HCT116 (cell line): Measurements from ENCODE around the gene RAPGEF3. TPM values are rescaled to one million over a fixed set of nuclear protein-coding genes. Genes with fewer than 3 reads are reported as not detected.

Experiments used
- ATAC-seq: fragments of 200-7000 bp; cut with Tn5 transposase; 2 replicates; pipeline ENCODE4 v1.9.1; 2020; ENCODE audit warnings: mild to moderate bottlenecking, moderate library complexity
- BruUV-seq: library from RNA; stranded (reverse); fragments of 400-500 nt; replicated peaks from 2 replicates; lab custom pipeline; 2021; lab: Mats Ljungman, UMichigan
- CTCF ChIA-PET: fragments of 300-600 bp; sonication (Branson Sonifier 250); formaldehyde crosslinking; loops from one replicate; lab custom pipeline; 2021; ENCODE audit warnings: antibody characterized with exemption; lab: Charles Lee
- POLR2A ChIA-PET: fragments of 300-600, 350-600 bp; sonication (Branson Sonifier 250); formaldehyde crosslinking; loops from one replicate; lab custom pipeline; 2021; ENCODE audit warnings: antibody characterized with exemption; lab: Charles Lee
- RAD21 ChIA-PET, 2 experiments: fragments of 300-600 bp; sonication (Branson Sonifier 250); formaldehyde crosslinking; loops; one replicate each; lab custom pipeline; 2023; ENCODE audit warnings: low total read pairs in 2 of 2; ENCODE audit not compliant: uncharacterized antibody in 2 of 2, unreplicated experiment in 2 of 2, low non-redundant PET in 1 of 2; lab: Charles Lee
- DNase-seq: peaks from one replicate; pipeline ENCODE4 v3.0.0-alpha.2; 2010; ENCODE audit warnings: low read depth, low spot score
- H2AFZ ChIP-seq: fragments of 200-600 bp; shearing (Covaris generic), sonication (generic); 2 replicates; pipeline ENCODE4 v1.6.1; 2017; ENCODE audit warnings: low read depth, mixed run types, mixed read lengths, antibody characterized with exemption, low read length; ENCODE audit not compliant: poor library complexity, severe bottlenecking
- H3K27ac ChIP-seq: 2 replicates; pipeline ENCODE4 v1.5.1; 2012; ENCODE audit warnings: low read depth, low read length
- H3K27me3 ChIP-seq: fragments of 200-600 bp; sonication (generic); 2 replicates; pipeline ENCODE4 v1.6.1; 2016; ENCODE audit warnings: mixed run types, low read length, mixed read lengths; ENCODE audit not compliant: insufficient read depth
- H3K36me3 ChIP-seq, 2 experiments: fragments of 200-500 bp in 1 of 2; fragments of 200-600 bp in 1 of 2; sonication (Bioruptor generic) in 1 of 2; sonication (generic) in 1 of 2; 2 replicates each; pipeline versions ENCODE4 v1.5.1 to v1.6.1; 2014 to 2016; ENCODE audit warnings: low read length in 2 of 2, inconsistent platforms in 1 of 2, mixed read lengths in 1 of 2, mixed run types in 1 of 2; ENCODE audit not compliant: insufficient read depth in 2 of 2, control insufficient read depth in 1 of 2
- H3K4me1 ChIP-seq, 2 experiments: fragments of 200-600 bp in 1 of 2; sonication (generic) in 1 of 2; 2 replicates each; pipeline versions ENCODE4 v1.5.1 to v1.6.1; 2012 to 2017; ENCODE audit warnings: low read length in 2 of 2, inconsistent platforms in 1 of 2, mild to moderate bottlenecking in 1 of 2, mixed read lengths in 1 of 2, mixed run types in 1 of 2, moderate library complexity in 1 of 2; ENCODE audit not compliant: insufficient read depth in 2 of 2, control insufficient read depth in 1 of 2
- H3K4me2 ChIP-seq: fragments of 200-600 bp; sonication (generic); 2 replicates; pipeline ENCODE4 v1.6.1; 2017; ENCODE audit warnings: mixed run types, low read length, mixed read lengths
- H3K4me3 ChIP-seq, 2 experiments: fragments of 200-600 bp in 1 of 2; sonication (generic) in 1 of 2; replicated peaks in 1 of 2; 2 replicates each; pipeline ENCODE4 v1.5.1; 2011 to 2016; ENCODE audit warnings: low read length in 2 of 2, control low read depth in 1 of 2, low read depth in 1 of 2, mild to moderate bottlenecking in 1 of 2, mixed read lengths in 1 of 2, mixed run types in 1 of 2
- H3K79me2 ChIP-seq: fragments of 200-600 bp; sonication (generic); 2 replicates; pipeline ENCODE4 v1.6.1; 2017; ENCODE audit warnings: mild to moderate bottlenecking, mixed run types, low read length, moderate library complexity, mixed read lengths; ENCODE audit not compliant: insufficient read depth
- H3K9ac ChIP-seq: fragments of 200-600 bp; sonication (generic); 2 replicates; pipeline ENCODE4 v1.6.1; 2016; ENCODE audit warnings: low read length, mixed read lengths
- H3K9me2 ChIP-seq: fragments of 200-600 bp; sonication (generic), shearing (Covaris generic); 2 replicates; pipeline ENCODE4 v1.6.1; 2017; ENCODE audit warnings: mixed run types, mild to moderate bottlenecking, moderate library complexity; ENCODE audit not compliant: insufficient read depth
- H3K9me3 ChIP-seq, 2 experiments: fragments of 200-500 bp in 1 of 2; fragments of 200-600 bp in 1 of 2; sonication (Bioruptor generic) in 1 of 2; sonication (generic) in 1 of 2; 2 replicates each; pipeline ENCODE4 v1.6.1; 2014 to 2017; ENCODE audit warnings: low read length in 2 of 2, mixed read lengths in 2 of 2, inconsistent platforms in 1 of 2, low read depth in 1 of 2, mild to moderate bottlenecking in 1 of 2, mixed run types in 1 of 2, moderate library complexity in 1 of 2; ENCODE audit not compliant: control insufficient read depth in 1 of 2, insufficient read depth in 1 of 2
- H4K20me1 ChIP-seq: fragments of 200-600 bp; sonication (generic), shearing (Covaris generic); 2 replicates; pipeline ENCODE4 v1.6.1; 2017; ENCODE audit warnings: mixed run types, mild to moderate bottlenecking, moderate library complexity; ENCODE audit not compliant: insufficient read depth
- ATF3 ChIP-seq: IDR thresholded peaks from 2 replicates; pipeline ENCODE4 v1.6.1; 2012
- CEBPB ChIP-seq: IDR thresholded peaks from 2 replicates; pipeline ENCODE4 v1.6.1; 2012; ENCODE audit warnings: low read depth
- CTCF ChIP-seq, 3 experiments: fragments of 200-600 bp in 1 of 3; sonication (generic) in 1 of 3; IDR thresholded peaks in 2 of 3; conservative IDR thresholded peaks in 1 of 3; 2 replicates each; pipeline ENCODE4 v1.5.1; 2012 to 2017; ENCODE audit warnings: low read depth in 2 of 3, low read length in 2 of 3, antibody characterized with exemption in 1 of 3, borderline replicate concordance in 1 of 3, control low read depth in 1 of 3, mild to moderate bottlenecking in 1 of 3, mixed read lengths in 1 of 3, mixed run types in 1 of 3, moderate library complexity in 1 of 3; ENCODE audit not compliant: insufficient read depth in 1 of 3
- EGR1 ChIP-seq: IDR thresholded peaks from 2 replicates; pipeline ENCODE4 v1.6.1; 2012; ENCODE audit warnings: low read depth
- ELF1 ChIP-seq: IDR thresholded peaks from 2 replicates; pipeline ENCODE4 v1.6.1; 2012; ENCODE audit warnings: low read depth, borderline replicate concordance
- FOSL1 ChIP-seq: IDR thresholded peaks from 2 replicates; pipeline ENCODE4 v1.6.1; 2012; ENCODE audit warnings: low read depth
- POLR2AphosphoS5 ChIP-seq: IDR thresholded peaks from 2 replicates; pipeline ENCODE4 v1.6.1; 2011; ENCODE audit warnings: mild to moderate bottlenecking, low read depth, low read length, moderate library complexity
- RAD21 ChIP-seq: IDR thresholded peaks from 2 replicates; pipeline ENCODE4 v1.6.1; 2012; ENCODE audit warnings: low read depth, mild to moderate bottlenecking
- SP1 ChIP-seq: IDR thresholded peaks from 2 replicates; pipeline ENCODE4 v1.6.1; 2012; ENCODE audit warnings: low read depth
- SRF ChIP-seq: IDR thresholded peaks from 2 replicates; pipeline ENCODE4 v1.6.1; 2012; ENCODE audit warnings: low read depth
- YY1 ChIP-seq: IDR thresholded peaks from 2 replicates; pipeline ENCODE4 v1.6.1; 2011; ENCODE audit warnings: low read length, low read depth, moderate library complexity, mild to moderate bottlenecking; ENCODE audit not compliant: insufficient replicate concordance; ENCODE audit errors: extremely low read depth
- ZFX ChIP-seq: fragments of 450-650 bp; IDR thresholded peaks from 2 replicates; pipeline ENCODE4 v1.6.1; 2017
- ZNF274 ChIP-seq: fragments of 200-500 bp; sonication (Bioruptor generic); IDR thresholded peaks from 2 replicates; pipeline ENCODE4 v1.6.1; 2014; ENCODE audit warnings: mild to moderate bottlenecking, low read depth, low read length, inconsistent platforms
- intact Hi-C: fragments of 100-400 bp; cut with micrococcal nuclease; formaldehyde crosslinking; loops from 2 replicates; pipeline ENCODE4 v1.10.0; 2022
- total RNA-seq: library from RNA; stranded (reverse); gene quantifications from one replicate; pipeline ENCODE4 v1.2.1, GENCODE V29; 2021; ENCODE audit not compliant: unreplicated experiment
- TF ChIP-seq, protein P1 (sequence below): IDR thresholded peaks from 2 replicates; pipeline ENCODE4 v1.6.1; 2012
- TF ChIP-seq, protein P2 (sequence below): IDR thresholded peaks from 2 replicates; pipeline ENCODE4 v1.6.1; 2012; ENCODE audit warnings: low read depth

RAPGEF3 gene
- total RNA-seq, 1 experiment from 2014 or later, result 1.8 TPM

DNA sequence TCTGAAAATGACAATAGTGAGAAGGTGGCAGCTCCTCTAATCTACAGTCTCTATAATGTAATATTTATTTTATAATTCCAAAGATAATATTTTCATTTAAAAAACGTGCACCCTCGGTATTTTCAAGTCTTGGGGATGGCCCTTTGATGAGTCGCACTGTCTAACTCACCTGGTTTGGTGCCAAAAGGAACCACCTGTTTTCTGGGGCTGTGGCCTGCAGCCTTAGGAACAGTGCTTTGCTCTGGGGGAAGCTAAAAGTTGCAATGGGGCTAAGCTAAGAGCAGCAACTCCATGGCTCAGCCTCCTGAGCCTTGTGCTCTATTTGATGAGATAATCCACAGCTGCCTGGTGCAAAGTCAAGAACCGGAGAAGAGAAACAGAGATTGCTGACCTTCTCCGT, 27.0 kb downstream of the RAPGEF3 start:
- Histone ChIP-seq H3K9me2 (no peaks in the 10 kb centered on the region), H4K20me1 (no peaks in the 10 kb centered on the region), H3K4me3 (no peak overlapping the region), H3K4me1 (peaks cover under 1 to 16% of the 10 kb centered on the region in 2 experiments; a peak in 2 of 4 replicates), H2AFZ (no peak overlapping the region), H3K36me3 (no peaks in the 10 kb centered on the region), H3K9me3 (no peaks in the 10 kb centered on the region), H3K79me2 (no peaks in the 10 kb centered on the region), H3K9ac (no peak overlapping the region), H3K27ac (no peak overlapping the region), H3K27me3 (no peaks in the 10 kb centered on the region), H3K4me2 (no peak overlapping the region)
- DNase-seq, result no peak
- ChIA-PET POLR2A (no interaction called here), RAD21 (no interaction called here), CTCF (interaction anchor here (0.8 to 3.3 kb wide), 4 partner anchors 11 to 107 kb away, joined by 3 to 21 read pairs (median 4); no protein-coding TSS in a partner anchor)
- no TSS peak for BruUV-seq
- intact Hi-C loops, result no loop called here
- no peak for ATAC-seq
- no peak for TF ChIP-seq CTCF (IDR thresholded peaks at IDR 0.05 in 2 of 3, conservative IDR thresholded peaks at IDR 0.05 in 1 of 3; ENCODE audit: borderline replicate concordance in 1 of 3, insufficient read depth in 1 of 3, low read depth in 2 of 3, low read length in 2 of 3)
- TF ChIP-seq ZFX, result no peak
- TF ChIP-seq ELF1, result no peak
- TF ChIP-seq FOSL1, result no peak
- TF ChIP-seq SP1, result no peak
- TF ChIP-seq RAD21, result no peak
- no peak for TF ChIP-seq YY1
- TF ChIP-seq, protein P1, sequence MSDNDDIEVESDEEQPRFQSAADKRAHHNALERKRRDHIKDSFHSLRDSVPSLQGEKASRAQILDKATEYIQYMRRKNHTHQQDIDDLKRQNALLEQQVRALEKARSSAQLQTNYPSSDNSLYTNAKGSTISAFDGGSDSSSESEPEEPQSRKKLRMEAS, result no peak
- no peak for TF ChIP-seq ATF3
- TF ChIP-seq ZNF274, result no peak
- no peak for TF ChIP-seq CEBPB
- TF ChIP-seq POLR2AphosphoS5, result no peak
- TF ChIP-seq SRF, result no peak
- no peak for TF ChIP-seq EGR1
- TF ChIP-seq, protein P2, sequence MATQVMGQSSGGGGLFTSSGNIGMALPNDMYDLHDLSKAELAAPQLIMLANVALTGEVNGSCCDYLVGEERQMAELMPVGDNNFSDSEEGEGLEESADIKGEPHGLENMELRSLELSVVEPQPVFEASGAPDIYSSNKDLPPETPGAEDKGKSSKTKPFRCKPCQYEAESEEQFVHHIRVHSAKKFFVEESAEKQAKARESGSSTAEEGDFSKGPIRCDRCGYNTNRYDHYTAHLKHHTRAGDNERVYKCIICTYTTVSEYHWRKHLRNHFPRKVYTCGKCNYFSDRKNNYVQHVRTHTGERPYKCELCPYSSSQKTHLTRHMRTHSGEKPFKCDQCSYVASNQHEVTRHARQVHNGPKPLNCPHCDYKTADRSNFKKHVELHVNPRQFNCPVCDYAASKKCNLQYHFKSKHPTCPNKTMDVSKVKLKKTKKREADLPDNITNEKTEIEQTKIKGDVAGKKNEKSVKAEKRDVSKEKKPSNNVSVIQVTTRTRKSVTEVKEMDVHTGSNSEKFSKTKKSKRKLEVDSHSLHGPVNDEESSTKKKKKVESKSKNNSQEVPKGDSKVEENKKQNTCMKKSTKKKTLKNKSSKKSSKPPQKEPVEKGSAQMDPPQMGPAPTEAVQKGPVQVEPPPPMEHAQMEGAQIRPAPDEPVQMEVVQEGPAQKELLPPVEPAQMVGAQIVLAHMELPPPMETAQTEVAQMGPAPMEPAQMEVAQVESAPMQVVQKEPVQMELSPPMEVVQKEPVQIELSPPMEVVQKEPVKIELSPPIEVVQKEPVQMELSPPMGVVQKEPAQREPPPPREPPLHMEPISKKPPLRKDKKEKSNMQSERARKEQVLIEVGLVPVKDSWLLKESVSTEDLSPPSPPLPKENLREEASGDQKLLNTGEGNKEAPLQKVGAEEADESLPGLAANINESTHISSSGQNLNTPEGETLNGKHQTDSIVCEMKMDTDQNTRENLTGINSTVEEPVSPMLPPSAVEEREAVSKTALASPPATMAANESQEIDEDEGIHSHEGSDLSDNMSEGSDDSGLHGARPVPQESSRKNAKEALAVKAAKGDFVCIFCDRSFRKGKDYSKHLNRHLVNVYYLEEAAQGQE, result no peak
